Keratinocyte (primary cell): Measurements from ENCODE around the gene LIMA1.

Source experiments
- EZH2 ChIP-seq: IDR thresholded peaks from one replicate; pipeline ENCODE4 v1.6.1; 2012; ENCODE audit warnings: inconsistent platforms, mild to moderate bottlenecking, low read length, moderate library complexity
- TF ChIP-seq, protein P1 (sequence below), 3 experiments: IDR thresholded peaks in 1 of 3; conservative IDR thresholded peaks in 1 of 3; optimal IDR thresholded peaks in 1 of 3; 2 replicates in 2 of 3; 3 replicates in 1 of 3; pipeline versions ENCODE3 to v1.5.1; 2011; ENCODE audit warnings: low read length in 3 of 3, mild to moderate bottlenecking in 3 of 3, moderate library complexity in 2 of 3, control low read depth in 1 of 3, inconsistent platforms in 1 of 3; ENCODE audit not compliant: insufficient read depth in 2 of 3; ENCODE audit errors: extremely low read depth in 1 of 3

DNA sequence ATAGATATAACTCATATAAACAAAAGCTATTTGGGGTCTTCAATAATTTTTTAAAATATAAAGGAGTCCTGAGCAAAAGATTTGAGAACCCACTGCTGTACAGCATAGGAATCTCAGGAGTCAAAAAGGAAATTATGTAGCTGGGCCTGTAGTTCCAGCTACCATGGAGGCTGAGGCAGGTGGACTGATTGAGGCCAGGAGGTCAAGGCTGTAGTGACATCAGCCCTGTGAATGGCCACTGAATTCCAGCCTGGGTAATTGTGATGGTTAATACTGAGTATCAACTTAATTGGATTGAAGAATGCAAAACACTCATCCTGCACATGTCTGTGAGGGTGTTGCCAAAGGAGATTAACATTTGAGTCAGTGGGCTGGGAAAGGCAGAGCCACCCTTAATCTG, 126.7 kb downstream of the LIMA1 start:
- TF ChIP-seq, protein P1, sequence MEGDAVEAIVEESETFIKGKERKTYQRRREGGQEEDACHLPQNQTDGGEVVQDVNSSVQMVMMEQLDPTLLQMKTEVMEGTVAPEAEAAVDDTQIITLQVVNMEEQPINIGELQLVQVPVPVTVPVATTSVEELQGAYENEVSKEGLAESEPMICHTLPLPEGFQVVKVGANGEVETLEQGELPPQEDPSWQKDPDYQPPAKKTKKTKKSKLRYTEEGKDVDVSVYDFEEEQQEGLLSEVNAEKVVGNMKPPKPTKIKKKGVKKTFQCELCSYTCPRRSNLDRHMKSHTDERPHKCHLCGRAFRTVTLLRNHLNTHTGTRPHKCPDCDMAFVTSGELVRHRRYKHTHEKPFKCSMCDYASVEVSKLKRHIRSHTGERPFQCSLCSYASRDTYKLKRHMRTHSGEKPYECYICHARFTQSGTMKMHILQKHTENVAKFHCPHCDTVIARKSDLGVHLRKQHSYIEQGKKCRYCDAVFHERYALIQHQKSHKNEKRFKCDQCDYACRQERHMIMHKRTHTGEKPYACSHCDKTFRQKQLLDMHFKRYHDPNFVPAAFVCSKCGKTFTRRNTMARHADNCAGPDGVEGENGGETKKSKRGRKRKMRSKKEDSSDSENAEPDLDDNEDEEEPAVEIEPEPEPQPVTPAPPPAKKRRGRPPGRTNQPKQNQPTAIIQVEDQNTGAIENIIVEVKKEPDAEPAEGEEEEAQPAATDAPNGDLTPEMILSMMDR (optimal IDR thresholded peaks at IDR 0.05 in 1 of 3, IDR thresholded peaks at IDR 0.05 in 1 of 3, conservative IDR thresholded peaks at IDR 0.05 in 1 of 3; ENCODE audit: extremely low read depth in 1 of 3, insufficient read depth in 2 of 3, low read length in 3 of 3): no peak
- no peak for TF ChIP-seq EZH2
